22Rv1 (cell line): ENCODE measurements around the gene FXYD2.
"Not testable (repeated sequence)": the region's sequence is repeated elsewhere in the genome, so short reads cannot be mapped to it uniquely, and the experiment has no call there.

Experiments
- H3K27ac ChIP-seq: fragments of 450-650 bp; 2 replicates; pipeline ENCODE4 v1.5.1; 2017
- ZFX ChIP-seq: fragments of 450-650 bp; IDR thresholded peaks from 2 replicates; pipeline ENCODE4 v1.6.1; 2017; ENCODE audit warnings: antibody characterized with exemption, borderline replicate concordance
- TF ChIP-seq, protein P1 (sequence below): fragments of 450-650 bp; IDR thresholded peaks from 2 replicates; pipeline ENCODE4 v1.5.1; 2017; ENCODE audit warnings: mild to moderate bottlenecking

The FXYD2 gene

DNA sequence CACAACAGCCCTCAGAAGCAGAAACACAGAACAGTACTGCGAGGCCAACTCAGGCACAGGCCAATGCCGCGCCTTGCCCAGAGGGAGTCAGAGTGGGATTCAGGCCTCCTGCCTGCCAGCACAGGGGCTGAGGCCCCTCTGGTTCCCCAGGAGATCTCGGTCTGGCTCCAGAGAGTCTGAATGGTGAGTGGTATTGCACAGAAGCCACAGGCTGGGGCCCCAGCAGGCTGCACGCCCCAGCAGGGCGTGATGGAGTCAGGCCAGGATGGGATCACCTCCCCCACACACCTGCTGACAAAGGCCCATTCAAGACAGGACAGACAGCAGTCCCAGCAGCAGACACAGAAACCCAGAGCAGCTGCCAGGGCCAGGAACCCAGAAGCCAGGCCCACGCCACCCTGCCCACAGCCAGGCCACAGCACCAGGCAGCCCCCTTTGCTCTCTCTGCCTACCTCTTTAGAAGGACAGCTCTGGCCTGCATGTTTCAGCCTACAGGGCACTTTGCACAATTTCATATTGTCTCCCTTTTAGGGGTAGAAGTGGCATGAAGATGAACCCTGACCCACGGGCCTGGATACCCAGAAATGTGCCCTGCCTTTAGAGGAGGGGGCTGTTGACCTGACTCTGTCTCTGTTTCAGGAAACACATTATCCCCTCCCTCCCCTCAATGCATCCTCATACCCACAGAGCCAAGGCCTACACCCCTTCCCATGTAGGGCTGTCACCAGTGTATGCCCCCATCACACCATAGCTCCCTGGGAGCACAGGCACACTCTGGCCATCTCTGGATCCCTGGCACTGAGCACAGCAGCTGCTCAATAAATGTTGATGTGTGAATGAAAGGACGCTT is 45.8 kb upstream of the FXYD2 start:
- TF ChIP-seq ZFX = no peak
- TF ChIP-seq, protein P1, sequence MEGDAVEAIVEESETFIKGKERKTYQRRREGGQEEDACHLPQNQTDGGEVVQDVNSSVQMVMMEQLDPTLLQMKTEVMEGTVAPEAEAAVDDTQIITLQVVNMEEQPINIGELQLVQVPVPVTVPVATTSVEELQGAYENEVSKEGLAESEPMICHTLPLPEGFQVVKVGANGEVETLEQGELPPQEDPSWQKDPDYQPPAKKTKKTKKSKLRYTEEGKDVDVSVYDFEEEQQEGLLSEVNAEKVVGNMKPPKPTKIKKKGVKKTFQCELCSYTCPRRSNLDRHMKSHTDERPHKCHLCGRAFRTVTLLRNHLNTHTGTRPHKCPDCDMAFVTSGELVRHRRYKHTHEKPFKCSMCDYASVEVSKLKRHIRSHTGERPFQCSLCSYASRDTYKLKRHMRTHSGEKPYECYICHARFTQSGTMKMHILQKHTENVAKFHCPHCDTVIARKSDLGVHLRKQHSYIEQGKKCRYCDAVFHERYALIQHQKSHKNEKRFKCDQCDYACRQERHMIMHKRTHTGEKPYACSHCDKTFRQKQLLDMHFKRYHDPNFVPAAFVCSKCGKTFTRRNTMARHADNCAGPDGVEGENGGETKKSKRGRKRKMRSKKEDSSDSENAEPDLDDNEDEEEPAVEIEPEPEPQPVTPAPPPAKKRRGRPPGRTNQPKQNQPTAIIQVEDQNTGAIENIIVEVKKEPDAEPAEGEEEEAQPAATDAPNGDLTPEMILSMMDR = no peak
- no peak overlapping the region for H3K27ac ChIP-seq

DNA sequence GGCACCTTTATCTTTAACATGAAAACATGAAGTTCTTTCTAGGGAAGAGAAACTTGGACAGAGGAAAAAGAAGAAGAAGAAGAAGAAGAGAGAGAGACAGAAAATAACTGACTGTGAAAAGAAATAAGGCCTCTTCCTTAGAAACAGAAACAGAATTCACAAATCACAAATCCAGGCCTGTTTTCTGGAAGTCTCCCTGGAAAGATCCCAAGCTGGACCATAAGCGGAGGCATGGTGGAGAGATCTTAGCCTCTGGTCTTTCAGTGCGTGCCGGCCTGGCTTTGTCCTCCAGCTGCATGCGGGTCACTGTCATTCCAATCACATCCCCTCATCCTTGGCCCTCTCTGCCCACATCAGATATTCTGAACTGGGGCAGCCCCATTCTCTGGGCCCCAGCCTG is 45.1 kb upstream of the FXYD2 start:
- no peak overlapping the region for H3K27ac ChIP-seq
- TF ChIP-seq ZFX = no peak
- TF ChIP-seq, protein P1 = no peak

DNA sequence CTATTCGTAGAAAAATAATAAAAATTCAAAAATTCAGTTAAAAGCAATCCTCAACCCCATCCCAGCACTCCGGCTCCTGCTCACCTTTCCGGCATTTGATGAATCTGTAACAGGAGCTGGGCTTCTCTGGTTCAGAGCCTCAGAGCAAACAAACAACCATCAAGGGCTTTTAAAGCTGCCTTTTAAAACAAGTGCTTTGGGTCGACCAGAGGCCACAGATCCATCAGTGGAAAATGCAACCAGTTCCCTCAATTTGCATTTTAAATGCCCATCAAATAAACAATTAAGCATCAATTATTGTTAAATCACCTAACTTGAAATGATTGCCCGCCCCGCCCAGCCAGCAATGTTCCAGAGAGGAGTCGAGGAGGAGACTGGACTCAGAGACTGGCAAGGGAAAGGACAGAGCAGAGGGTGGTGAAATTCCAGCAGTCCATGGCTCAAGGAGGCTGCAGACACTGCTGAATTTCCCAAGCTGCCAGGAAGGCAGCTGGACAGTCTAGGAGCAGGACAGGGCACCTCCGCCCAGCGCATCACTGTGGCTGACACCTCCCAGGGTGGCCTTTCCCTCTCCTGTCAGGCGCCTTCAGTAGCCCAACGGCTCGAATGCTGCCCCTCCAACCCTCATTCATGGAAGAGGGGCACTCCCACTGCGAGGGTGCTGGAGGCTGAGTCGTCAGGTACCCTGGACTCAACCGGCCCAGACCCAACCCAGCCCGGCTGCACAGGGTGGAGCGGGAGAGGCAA is 44.4 kb upstream of the FXYD2 start:
- TF ChIP-seq, protein P1 = no peak
- no peak for TF ChIP-seq ZFX
- H3K27ac ChIP-seq = no peak overlapping the region

DNA sequence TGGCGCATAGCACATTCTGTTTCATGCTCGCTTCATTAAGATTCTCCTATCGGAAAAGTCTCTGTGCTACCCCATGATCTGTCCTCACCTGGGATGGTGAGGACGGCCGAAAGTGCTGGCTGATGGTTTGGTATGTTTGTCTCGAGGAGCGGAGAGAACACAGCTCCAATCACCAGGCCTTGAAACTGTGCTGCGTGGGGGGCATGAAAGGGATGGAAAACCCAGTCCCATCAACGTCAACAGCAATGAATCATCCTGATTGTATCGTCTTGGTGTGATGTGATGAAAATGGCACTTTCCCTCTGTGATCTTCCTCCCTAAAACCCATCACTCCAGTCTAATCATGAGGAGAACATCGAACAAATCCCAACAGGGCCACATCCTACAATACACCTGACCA is 43.5 kb upstream of the FXYD2 start:
- H3K27ac ChIP-seq = no peak overlapping the region
- TF ChIP-seq, protein P1 = no peak
- no peak for TF ChIP-seq ZFX

DNA sequence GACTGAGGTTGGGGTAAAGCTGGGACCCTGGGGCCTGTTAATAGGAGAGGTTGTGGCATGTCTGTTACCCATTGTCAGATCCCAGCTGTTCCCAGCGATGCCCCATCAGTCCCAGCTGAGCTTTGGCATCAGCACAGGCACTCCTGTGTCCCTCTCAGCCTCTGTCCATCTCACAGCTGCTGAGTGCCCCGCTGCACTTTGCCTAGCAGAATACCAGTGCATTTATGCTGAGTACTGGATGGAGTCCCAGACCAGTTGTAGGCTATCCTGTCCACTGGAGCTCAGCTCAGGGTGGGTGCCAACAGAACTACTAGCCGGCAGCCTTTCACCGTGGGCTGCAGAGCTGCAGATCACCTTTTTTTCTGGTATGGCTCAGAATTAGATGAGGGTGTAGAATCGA is 42.0 kb upstream of the FXYD2 start:
- H3K27ac ChIP-seq = no peak overlapping the region
- TF ChIP-seq ZFX = no peak
- TF ChIP-seq, protein P1 = no peak

DNA sequence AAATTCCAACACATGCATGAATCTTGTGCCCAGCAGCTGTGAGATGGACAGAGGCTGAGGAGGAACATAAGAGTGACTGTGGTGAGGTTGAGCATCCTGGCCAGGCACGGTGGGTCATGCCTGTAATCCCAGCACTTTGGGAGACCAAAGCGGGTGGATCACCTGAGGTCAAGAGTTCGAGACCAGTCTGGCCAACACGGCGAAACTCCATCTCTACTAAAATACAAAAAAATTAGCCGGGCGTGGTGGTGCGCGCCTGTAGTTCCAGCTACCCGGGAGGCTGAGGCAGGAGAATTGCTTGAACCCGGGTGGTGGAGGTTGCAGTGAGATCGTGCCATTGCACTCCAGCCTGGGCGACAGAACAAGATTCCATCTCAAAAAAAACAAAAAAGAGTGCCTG is 41.0 kb upstream of the FXYD2 start:
- H3K27ac ChIP-seq = not testable (repeated sequence)

DNA sequence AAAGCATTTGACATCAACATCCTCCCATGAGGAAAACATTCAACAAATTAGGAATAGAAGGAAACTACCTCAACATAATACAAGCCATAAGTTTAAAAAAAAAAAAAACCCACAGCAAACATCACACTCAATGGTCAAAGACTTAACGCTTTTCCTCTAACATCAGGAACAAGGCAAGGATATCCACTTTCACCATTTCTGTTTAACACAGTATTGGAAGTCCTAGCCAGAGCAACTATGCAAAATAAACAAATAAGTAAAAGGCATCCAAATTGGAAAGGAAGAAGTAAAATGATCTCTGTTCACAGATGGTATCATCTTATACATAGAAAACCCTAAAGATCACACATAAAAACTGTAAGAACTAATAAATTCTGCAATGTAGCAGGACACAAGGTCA is 38.8 kb upstream of the FXYD2 start:
- H3K27ac ChIP-seq = no peak overlapping the region
- no peak for TF ChIP-seq ZFX
- TF ChIP-seq, protein P1 = no peak
